ENCODE results near the gene TRIM27.
"Not testable (repeated sequence)": the region's sequence is repeated elsewhere in the genome, so short reads cannot be mapped to it uniquely, and the experiment has no call there.

TRIM27 gene

GRCh38 chr6:28923318-28924102 lies at the start of gene TRIM27:
Gene TRIM27 (minus strand): TSS chr6:28923985. CDS start chr6:28923632, 353 bp downstream.
- DNase-seq (ENCODE audit: low read depth in 2 of 2), result peak; percentile 54 to 64

- not testable (repeated sequence) for DNase-seq (ENCODE audit: low read depth in 2 of 2)
These were observed 46.3 kb upstream of the TRIM27 start for GRCh38 chr6:28970056-28970455.

DNA sequence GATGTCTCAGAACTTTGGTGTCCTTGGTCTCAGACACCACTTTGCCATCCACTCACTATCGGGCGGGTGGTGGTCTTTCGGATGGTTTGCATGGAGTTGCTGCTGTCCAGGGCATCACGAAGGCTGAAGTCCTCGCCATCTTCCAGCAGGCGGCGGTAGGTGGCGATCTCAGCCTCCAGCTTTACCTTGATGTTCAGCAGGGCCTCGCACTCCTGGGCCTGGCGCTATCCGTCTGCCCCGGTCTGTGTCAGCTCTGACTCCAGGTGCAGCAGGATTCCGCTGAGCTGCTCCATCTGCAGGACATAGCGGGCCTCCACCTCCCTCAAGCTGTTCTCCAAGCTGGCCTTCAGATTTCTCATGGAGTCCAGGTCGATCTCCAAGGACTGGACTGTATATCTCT lies 45.3 kb upstream of the TRIM27 start:
- DNase-seq (ENCODE audit: low read depth in 2 of 2), result no peak

GRCh38 chr6:28968476-28968875 lies 44.7 kb upstream of the TRIM27 start:
- no peak for DNase-seq (ENCODE audit: low read depth in 2 of 2)

- DNase-seq (ENCODE audit: low read depth in 2 of 2), result no peak
These were observed 41.9 kb upstream of the TRIM27 start for GRCh38 chr6:28965706-28966105.

DNA sequence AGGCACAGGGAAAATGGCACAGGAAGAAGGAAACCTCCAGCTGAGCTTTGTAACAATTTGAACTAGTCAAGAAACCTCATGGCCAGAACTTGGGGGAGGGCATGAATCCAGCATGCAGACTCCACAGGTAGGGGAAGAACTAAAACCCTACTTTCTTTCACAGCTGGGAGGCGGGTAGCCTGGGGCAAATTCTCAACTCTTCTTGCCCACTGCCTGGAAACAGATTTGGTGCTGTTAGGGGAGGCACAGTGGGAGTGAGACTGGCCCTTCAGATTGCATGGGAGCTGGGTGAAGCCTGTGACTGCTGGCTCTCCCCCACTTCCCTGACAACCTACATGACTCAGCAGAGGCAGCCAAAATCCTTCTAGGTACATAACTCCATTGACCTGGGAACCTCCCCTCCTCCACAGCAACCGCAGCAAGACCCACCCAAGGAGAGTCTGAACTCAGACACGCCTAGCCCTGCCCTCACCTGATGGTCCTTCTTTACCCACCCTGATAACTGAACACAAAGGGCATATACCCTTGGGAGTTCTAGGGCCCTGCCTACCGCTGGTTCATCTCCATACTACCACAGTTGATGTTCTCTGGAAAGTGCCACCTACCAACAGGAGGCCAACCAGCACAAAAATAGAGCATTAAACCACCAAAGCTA lies 37.2 kb upstream of the TRIM27 start:
- DNase-seq (ENCODE audit: low read depth in 2 of 2), result no peak

- not testable (repeated sequence) for DNase-seq (ENCODE audit: low read depth in 2 of 2)
These were observed 34.9 kb upstream of the TRIM27 start for GRCh38 chr6:28958561-28959243.

DNA sequence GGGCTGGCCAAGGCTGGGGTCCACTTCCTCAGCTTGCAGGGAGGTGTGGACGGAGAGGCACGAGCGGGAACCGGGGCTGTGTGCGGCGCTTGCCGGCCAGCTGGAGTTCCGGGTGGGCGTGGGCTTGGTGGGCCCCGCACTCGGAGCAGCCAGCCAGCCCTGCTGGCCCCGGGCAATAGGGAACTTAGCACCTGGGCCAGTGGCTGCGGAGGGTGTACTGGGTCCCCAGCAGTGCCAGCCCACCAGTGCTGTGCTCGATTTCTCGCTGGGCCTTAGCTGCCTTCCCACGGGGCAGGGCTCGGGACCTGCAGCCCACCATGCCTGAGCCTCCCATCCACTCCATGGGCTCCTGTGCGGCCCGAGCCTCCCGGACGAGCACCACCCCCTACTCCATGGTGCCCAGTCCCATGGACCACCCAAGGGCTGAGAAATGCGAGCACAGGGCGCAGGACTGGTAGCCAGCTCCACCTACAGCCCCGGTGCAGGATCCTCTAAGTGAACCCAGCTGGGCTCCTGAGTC lies 34.1 kb upstream of the TRIM27 start:
- DNase-seq (ENCODE audit: low read depth in 2 of 2), result not testable (repeated sequence)

DNA sequence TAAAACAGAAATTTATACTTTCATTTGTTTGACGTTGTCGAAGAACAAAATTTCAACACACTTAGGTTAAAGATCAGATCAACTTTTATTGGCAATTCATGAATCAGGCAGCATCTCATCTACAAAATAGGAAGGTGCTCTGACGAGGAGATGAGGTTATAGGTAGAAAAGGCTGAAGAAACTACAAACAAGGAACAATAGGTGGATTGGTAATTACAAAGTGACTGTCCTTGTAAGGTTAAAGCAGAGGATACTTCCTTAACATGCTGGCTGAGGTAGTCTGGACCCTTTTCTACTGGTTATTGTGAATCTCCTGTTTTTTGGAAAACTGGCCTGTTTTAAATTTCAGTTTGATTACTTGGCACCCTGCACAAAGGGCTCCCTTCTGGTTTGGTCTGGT lies 32.5 kb upstream of the TRIM27 start:
- DNase-seq (ENCODE audit: low read depth in 2 of 2), result no peak

DNA sequence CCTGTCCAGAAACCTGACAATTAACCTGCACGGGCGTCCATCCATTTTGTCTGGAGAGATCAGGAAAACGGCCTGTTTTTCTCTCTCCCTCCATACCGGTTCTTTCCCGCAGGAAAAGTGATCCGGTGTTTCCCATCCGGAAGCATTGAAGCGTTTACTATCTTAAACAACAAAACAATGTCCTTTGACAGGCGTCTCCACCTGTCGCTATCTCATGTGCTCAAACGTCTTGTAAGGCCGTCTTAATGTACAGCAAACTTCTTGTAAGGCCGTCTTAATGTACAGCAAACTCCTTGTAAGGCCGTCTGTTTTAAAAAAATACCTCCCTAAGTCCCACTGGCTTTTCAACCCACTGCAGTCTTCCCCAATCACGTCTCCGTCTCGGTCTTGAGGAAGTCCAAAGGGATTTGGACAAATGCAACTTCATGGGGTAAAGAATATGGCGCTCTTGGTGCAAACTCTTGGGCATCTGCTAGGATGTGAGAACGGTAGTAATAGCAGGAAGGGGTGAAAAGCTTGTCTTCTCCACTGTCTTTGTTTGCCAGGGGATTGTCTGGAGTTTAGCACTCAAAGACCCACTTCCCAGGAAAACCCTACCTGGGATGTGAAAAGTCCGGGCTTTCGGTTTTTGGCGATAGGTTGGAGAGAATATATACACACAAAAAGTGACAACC lies 29.9 kb upstream of the TRIM27 start:
- DNase-seq (ENCODE audit: low read depth in 2 of 2), result no peak

DNA sequence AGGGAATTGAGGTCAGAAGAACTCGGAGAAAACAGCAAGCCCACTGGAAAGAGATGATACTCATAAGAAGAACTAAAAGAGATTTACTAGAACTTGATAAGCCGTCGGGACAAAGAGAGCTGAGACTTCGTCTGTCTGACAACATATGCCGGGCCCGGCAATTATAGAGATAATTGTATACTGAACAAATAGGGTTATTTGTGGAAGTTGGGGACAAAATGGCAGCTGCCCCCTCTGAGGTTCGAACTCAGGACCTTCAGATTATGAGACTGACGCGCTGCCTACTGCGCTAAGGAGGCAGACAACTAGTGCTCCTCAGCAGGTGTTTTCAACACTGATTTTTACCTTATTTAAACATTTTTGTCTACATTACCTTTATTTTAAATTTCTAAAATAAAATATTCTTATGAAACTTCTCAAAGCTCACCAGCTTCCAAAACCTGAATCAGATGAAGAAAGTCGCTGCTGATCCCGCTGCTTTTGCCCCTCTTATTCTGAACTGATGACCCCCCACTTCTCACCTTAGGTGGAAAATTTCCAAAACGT lies 29.3 kb upstream of the TRIM27 start:
- peak; percentile 28 to 40 for DNase-seq (ENCODE audit: low read depth in 2 of 2)

DNA sequence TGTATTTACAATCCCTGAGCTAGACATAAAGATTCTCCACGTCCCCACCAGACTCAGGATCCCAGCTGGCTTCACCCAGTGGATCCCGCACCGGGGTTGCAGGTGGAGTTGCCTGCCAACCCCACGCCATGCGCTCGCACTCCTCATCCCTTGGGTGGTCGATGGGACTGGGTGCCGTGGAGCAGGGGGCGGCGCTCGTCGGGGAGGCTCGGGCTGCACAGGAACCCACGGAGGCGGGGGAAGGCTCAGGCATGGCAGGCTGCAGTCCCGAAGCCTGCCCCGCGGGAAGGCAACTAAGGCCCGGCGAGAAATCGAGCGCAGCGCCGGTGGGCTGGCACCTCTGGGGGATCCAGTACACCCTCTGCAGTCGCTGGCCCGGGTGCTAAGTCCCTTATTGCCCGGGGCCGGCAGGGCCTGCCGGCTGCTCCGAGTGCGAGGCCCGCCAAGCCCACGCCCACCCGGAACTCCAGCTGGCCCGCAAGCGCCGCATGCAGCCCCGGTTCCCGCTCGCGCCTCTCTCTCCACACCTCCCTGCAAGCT lies 25.9 kb upstream of the TRIM27 start:
- DNase-seq (ENCODE audit: low read depth in 2 of 2), result not testable (repeated sequence)

DNA sequence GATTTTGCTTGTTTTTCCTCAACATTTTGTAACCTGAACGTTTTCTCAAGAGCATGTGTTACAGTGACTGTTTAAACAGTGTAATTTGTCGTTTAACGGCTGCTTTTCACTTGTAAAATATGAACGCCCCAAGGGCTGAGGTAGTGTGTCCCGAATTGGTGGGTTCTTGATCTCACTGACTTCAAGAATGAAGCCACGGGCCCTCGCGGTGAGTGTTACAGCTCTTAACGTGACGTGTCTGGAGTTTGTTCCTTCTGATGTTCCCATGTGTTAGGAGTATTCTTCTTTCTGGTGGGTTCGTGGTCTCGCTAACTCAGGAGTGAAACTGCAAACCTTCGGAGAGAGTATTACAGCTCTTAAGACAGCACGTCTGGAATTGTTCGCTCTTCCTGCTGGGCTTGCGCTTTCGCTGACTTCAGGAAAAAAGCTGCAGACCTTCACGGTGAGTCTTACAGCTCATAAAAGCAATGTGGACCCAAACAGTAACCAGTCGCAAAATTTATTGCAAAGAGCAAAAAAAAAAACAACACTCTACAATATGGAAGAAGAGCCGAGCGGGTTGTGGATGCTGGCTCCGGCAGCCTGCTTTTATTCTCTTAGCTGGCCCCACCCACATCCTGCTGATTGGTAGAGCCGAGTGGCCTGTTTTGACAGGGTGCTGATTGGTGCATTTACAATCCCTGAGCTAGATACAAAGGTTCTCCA lies 25.1 kb upstream of the TRIM27 start:
- DNase-seq (ENCODE audit: low read depth in 2 of 2), result no peak

- no peak for DNase-seq (ENCODE audit: low read depth in 2 of 2)
These were observed 24.1 kb upstream of the TRIM27 start for GRCh38 chr6:28947831-28948270.

- DNase-seq (ENCODE audit: low read depth in 2 of 2), result no peak
These were observed 23.4 kb upstream of the TRIM27 start for GRCh38 chr6:28947067-28947765.

GRCh38 chr6:28945349-28945748 lies 21.6 kb upstream of the TRIM27 start:
- no peak for DNase-seq (ENCODE audit: low read depth in 2 of 2)

GRCh38 chr6:28944412-28944865 lies 20.7 kb upstream of the TRIM27 start:
- peak; percentile 50 to 57 for DNase-seq (ENCODE audit: low read depth in 2 of 2)

DNA sequence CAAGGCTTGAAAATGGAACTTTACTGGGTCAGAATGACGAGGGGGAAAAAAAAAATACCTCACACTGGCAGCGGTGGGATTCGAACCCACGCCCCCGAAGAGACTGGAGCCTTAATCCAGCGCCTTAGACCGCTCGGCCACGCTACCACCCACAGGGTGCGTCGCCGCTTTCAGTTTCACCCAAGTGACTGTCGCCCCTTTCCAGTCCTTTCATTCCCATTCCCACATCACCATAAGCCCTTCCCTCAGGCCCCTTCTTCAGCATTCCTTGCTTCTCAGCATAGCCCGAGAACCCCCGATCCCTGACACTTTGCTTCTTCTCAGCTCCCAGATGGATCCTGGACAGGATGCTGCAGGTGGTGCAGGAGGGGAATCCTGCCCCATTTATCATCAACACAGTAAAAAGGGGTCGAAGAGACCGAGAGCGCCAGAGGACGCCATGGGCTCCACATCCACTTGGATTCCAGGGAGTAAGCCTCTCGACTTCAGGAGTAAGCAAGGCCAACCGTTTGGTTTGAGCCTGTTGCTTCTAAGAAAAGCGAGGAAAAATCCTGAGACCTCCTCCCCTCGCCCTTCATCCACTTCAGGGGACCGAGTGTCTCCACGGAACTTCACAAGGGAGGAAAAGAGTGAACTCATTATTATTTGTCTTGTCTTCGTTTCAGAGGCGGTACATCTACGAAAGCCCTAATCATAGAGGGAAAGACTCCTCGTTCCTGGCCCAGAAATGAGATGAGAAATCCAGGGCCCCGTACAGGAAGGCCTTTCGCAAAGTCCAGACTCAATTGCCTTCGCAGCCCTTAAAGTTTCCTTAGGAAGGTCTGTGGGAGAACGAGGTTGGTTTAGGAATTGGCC lies 20.0 kb upstream of the TRIM27 start:
- peak; percentile 33 to 48 for DNase-seq (ENCODE audit: low read depth in 2 of 2)

GRCh38 chr6:28943223-28943556 lies 19.4 kb upstream of the TRIM27 start:
- no peak for DNase-seq (ENCODE audit: low read depth in 2 of 2)

Data from activated CD8-positive, alpha-beta memory T cell treated with anti-CD3 and anti-CD28 coated beads for 4 hours (primary cell).